WERI-Rb-1 (cell line): ENCODE results near the gene SECTM1.
"Not testable (repeated sequence)": the region's sequence is repeated elsewhere in the genome, so short reads cannot be mapped to it uniquely, and the experiment has no call there.

Source experiments
- DNase-seq: peaks from one replicate; pipeline ENCODE4 v3.0.0-alpha.2; 2020
- H3K27ac ChIP-seq: fragments of 250-450 bp; sonication (Bioruptor Pico); 2 replicates; pipeline ENCODE4 v1.5.1; 2020; ENCODE audit warnings: mild to moderate bottlenecking, moderate library complexity
- H3K27me3 ChIP-seq: fragments of 250-450 bp; sonication (Bioruptor Pico); 2 replicates; pipeline ENCODE4 v1.5.1; 2021; ENCODE audit warnings: mild to moderate bottlenecking, low read depth, moderate library complexity; ENCODE audit not compliant: insufficient read depth, severe bottlenecking
- H3K36me3 ChIP-seq: fragments of 250-450 bp; sonication (Bioruptor Pico); 2 replicates; pipeline ENCODE4 v1.5.1; 2020; ENCODE audit warnings: mild to moderate bottlenecking, moderate library complexity
- H3K4me3 ChIP-seq: 2 replicates; pipeline ENCODE4 v1.5.1; 2011; ENCODE audit warnings: low read depth, mild to moderate bottlenecking, control low read depth, low read length
- H3K9me3 ChIP-seq: fragments of 250-450 bp; sonication (Bioruptor Pico); 2 replicates; pipeline ENCODE4 v1.5.1; 2021; ENCODE audit warnings: mild to moderate bottlenecking, moderate library complexity; ENCODE audit not compliant: severe bottlenecking
- CTCF ChIP-seq: IDR thresholded peaks from 2 replicates; pipeline ENCODE4 v1.5.1; 2011; ENCODE audit warnings: low read depth, mild to moderate bottlenecking, control low read depth, inconsistent platforms, low read length

The SECTM1 gene

GRCh38 chr17:82373731-82374625 lies 40.4 kb upstream of the SECTM1 start:
- no peaks in the 10 kb centered on the region for H3K36me3 ChIP-seq
- no peak for TF ChIP-seq CTCF
- H3K27me3 ChIP-seq, result no peaks in the 10 kb centered on the region
- DNase-seq, result no peak
- H3K4me3 ChIP-seq, result no peak overlapping the region
- no peak overlapping the region for H3K27ac ChIP-seq
- no peaks in the 10 kb centered on the region for H3K9me3 ChIP-seq

DNA sequence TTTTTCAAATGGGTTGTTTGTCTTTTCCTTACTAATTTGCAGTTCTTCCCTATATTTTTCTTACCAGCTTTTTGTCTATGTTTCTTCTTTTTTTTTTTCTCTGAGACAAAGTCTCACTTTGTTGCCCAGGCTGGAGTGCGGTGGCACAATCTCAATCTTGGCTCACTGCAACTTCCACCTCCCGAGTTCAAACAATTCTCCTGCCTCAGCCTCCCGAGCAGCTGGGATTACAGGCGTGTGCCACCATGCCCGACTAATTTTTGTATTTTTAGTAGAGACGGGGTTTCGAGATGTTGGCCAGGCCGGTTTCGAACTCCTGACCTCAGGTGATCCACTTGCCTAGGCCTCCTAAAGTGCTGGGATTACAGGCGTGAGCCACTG lies 39.5 kb upstream of the SECTM1 start:
- not testable (repeated sequence) for DNase-seq, H3K27ac ChIP-seq, H3K9me3 ChIP-seq, H3K4me3 ChIP-seq, H3K36me3 ChIP-seq, H3K27me3 ChIP-seq

GRCh38 chr17:82372249-82373071 lies 38.9 kb upstream of the SECTM1 start:
- no peak for TF ChIP-seq CTCF
- Histone ChIP-seq H3K9me3 (no peaks in the 10 kb centered on the region), H3K27me3 (no peaks in the 10 kb centered on the region), H3K4me3 (peak overlapping the region; percentile 40), H3K36me3 (no peaks in the 10 kb centered on the region), H3K27ac (peak overlapping the region; percentile 23; the same call in 1 of the 2 replicates)
- no peak for DNase-seq

- DNase-seq, result no peak
- H3K27me3 ChIP-seq, result no peaks in the 10 kb centered on the region
- H3K4me3 ChIP-seq, result peak within 1 kb of the TSS; percentile 42
- TF ChIP-seq CTCF, result no peak
- no peaks in the 10 kb centered on the region for H3K36me3 ChIP-seq
- peak within 1 kb of the TSS; percentile 55 for H3K27ac ChIP-seq
- H3K9me3 ChIP-seq, result no peaks in the 10 kb centered on the region
These were observed 38.0 kb upstream of the SECTM1 start, which contains the start of gene UTS2R for GRCh38 chr17:82371333-82372248. Gene UTS2R (plus strand): TSS chr17:82371765. CDS start chr17:82374325, 2,560 bp downstream.

DNA sequence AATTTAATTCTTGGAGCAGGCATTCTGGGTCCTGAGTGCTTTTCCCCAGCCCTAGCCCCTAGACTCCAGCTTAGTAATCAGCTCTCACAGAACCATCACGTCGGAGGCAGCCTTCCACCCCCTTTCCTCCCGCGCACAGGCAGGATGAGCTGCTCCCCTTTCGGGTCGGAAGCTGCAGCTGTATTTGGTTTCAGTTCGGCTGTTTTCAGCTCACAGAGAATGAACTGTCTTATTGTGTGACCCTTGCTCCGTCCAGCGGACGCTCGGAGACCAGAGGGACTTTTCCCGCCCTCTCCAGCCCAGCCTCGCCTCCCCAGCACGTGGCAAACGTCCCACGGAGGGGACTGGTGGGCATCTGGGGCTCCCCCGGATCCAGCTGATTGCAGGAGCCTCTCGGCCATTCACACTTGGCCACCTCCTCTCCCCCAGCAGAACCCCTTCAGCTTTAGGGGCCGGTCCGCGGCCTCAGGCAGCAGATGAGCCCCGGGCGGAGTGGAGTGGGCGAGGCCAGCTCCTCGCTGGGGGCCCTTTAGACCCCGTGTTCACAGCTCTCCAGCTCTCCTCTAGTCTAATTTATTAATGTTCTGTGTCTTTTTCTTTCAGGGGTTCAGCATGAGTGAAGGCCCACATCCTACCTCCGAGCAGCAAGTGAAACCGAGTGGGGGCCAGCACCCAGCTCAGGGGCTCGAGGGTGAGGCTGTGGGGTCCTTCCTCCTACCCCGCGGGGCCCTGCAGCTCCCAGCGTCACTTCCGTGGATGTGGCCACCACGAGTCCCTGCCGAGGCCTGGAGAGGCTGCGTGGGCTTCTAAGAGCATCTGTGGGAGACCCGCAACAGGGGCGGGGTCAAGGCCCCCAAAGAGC lies 37.1 kb upstream of the SECTM1 start:
- no peaks in the 10 kb centered on the region for H3K36me3 ChIP-seq
- peak overlapping the region; percentile 42 for H3K4me3 ChIP-seq
- H3K9me3 ChIP-seq, result no peaks in the 10 kb centered on the region
- no peak for TF ChIP-seq CTCF
- DNase-seq, result no peak
- H3K27me3 ChIP-seq, result no peaks in the 10 kb centered on the region
- H3K27ac ChIP-seq, result peak overlapping the region; percentile 55
